Lung (tissue), 12 donors: ENCODE data around the gene TICRR. TPM values are rescaled to one million over a fixed set of nuclear protein-coding genes. Genes with fewer than 3 reads are reported as not detected.

Source experiments
- ATAC-seq: fragments of 200-7000 bp; cut with Tn5 transposase; one replicate; pipeline ENCODE4 v1.9.1; 2020; ENCODE audit warnings: moderate number of reproducible peaks; ENCODE audit not compliant: insufficient read depth, low FRiP score
- DNase-seq, 3 donors: peaks; one replicate each; pipeline ENCODE4 v3.0.0-alpha.2; 2013 to 2017
- H3K27ac ChIP-seq, 2 donors: one replicate each; pipeline ENCODE4 v1.5.1; 2013; ENCODE audit warnings: mild to moderate bottlenecking in 2 of 2, moderate library complexity in 2 of 2, control low read depth in 1 of 2, inconsistent platforms in 1 of 2, low read depth in 1 of 2, low read length in 1 of 2
- H3K27me3 ChIP-seq, 3 donors: one replicate each; pipeline ENCODE4 v1.5.1; 2013; ENCODE audit warnings: low read length in 2 of 3; ENCODE audit not compliant: control insufficient read depth in 3 of 3, insufficient read depth in 3 of 3
- H3K36me3 ChIP-seq, 4 donors: one replicate each; pipeline ENCODE4 v1.5.1; 2013; ENCODE audit warnings: low read length in 4 of 4, mild to moderate bottlenecking in 1 of 4, moderate library complexity in 1 of 4; ENCODE audit not compliant: control insufficient read depth in 4 of 4, insufficient read depth in 4 of 4
- H3K4me1 ChIP-seq, 5 donors: one replicate each; pipeline ENCODE4 v1.5.1; 2013; ENCODE audit warnings: low read length in 5 of 5, mild to moderate bottlenecking in 2 of 5, moderate library complexity in 1 of 5; ENCODE audit not compliant: control insufficient read depth in 5 of 5, insufficient read depth in 5 of 5
- H3K4me3 ChIP-seq: one replicate; pipeline ENCODE4 v1.5.1; 2013; ENCODE audit warnings: mild to moderate bottlenecking, control low read depth, moderate library complexity
- H3K9ac ChIP-seq, 2 donors: one replicate each; pipeline ENCODE4 v1.5.1; 2013; ENCODE audit warnings: low read length in 2 of 2, control low read depth in 1 of 2; ENCODE audit not compliant: insufficient read depth in 1 of 2
- H3K9me3 ChIP-seq, 4 donors: one replicate each; pipeline ENCODE4 v1.5.1; 2013; ENCODE audit warnings: low read length in 3 of 4, mild to moderate bottlenecking in 1 of 4, moderate library complexity in 1 of 4; ENCODE audit not compliant: control insufficient read depth in 4 of 4, insufficient read depth in 3 of 4
- CTCF ChIP-seq: IDR thresholded peaks from 2 replicates; pipeline ENCODE4 v1.5.1; 2012; ENCODE audit warnings: mild to moderate bottlenecking; ENCODE audit errors: control extremely low read depth, extremely low read depth
- WGBS, 2 donors: extraction: QIAGEN DNeasy Blood & Tissue Kit; methylation state at CpG; one replicate each; pipeline ENCODE4 v1.1.7; 2013; 5-methylcytosine and 5-hydroxymethylcytosine counted together
- polyA plus RNA-seq, 2 donors: library from polyadenylated mRNA; stranded (reverse); fragments of 200-250 nt; gene quantifications; one replicate each; pipeline ENCODE4 v1.2.1, GENCODE V29; 2013
- total RNA-seq, 2 donors: library from RNA; depleted of rRNA in 1 of 2; stranded (reverse); fragments of >200 nt in 1 of 2; gene quantifications; one replicate each; pipeline ENCODE4 v1.2.1, GENCODE V29; 2014 to 2021
- donor health status: control.
- donor health status: control.
- donor health status: Bipolar disorder and iron deficiency.
- donor health status: healthy.
- donor health status: DM: yes; HTN: yes; CAD: no.

TICRR gene
- total and polyA plus RNA-seq, 4 donors = 0.31 to 1.7 (median 0.43) TPM

- H3K9ac ChIP-seq = no peak overlapping the region
- H3K27ac ChIP-seq = no peak overlapping the region
- no peak for DNase-seq
- H3K4me3 ChIP-seq = no peak overlapping the region
- H3K4me1 ChIP-seq = no peaks in the 10 kb centered on the region
- H3K9me3 ChIP-seq = peaks cover 0 to 2% (median 0%) of the 10 kb centered on the region in 4 donors
- H3K27me3 ChIP-seq = no peaks in the 10 kb centered on the region
- ATAC-seq = no peak
- TF ChIP-seq CTCF = no peak
- no peaks in the 10 kb centered on the region for H3K36me3 ChIP-seq
- WGBS, 2 donors = 79 to 88% methylated on average over 6 of the region's 6 CpGs
These were observed 46.4 kb upstream of the TICRR start for GRCh38 chr15:89528757-89529352.

- ATAC-seq (no peak), DNase-seq (no peak)
- WGBS, 2 donors = 81 to 89% methylated on average over 5 of the region's 5 CpGs
- H3K9ac ChIP-seq = no peak overlapping the region
- H3K27ac ChIP-seq = no peak overlapping the region
- H3K36me3 ChIP-seq = no peaks in the 10 kb centered on the region
- no peaks in the 10 kb centered on the region for H3K27me3 ChIP-seq
- no peak for TF ChIP-seq CTCF
- H3K9me3 ChIP-seq = peaks cover 0 to 2% (median 0%) of the 10 kb centered on the region in 4 donors
- H3K4me1 ChIP-seq = no peaks in the 10 kb centered on the region
- no peak overlapping the region for H3K4me3 ChIP-seq
These were observed 44.3 kb upstream of the TICRR start for GRCh38 chr15:89530976-89531375.

- 70 to 78% methylated on average over 6 of the region's 6 CpGs for WGBS, 2 donors
- Histone ChIP-seq H3K27me3 (no peaks in the 10 kb centered on the region), H3K9me3 (peaks cover 0 to 2% (median 0%) of the 10 kb centered on the region in 4 donors), H3K27ac (no peak overlapping the region), H3K9ac (no peak overlapping the region), H3K36me3 (no peaks in the 10 kb centered on the region), H3K4me3 (no peak overlapping the region), H3K4me1 (no peaks in the 10 kb centered on the region)
- no peak for TF ChIP-seq CTCF
- DNase-seq = no peak
- no peak for ATAC-seq
These were observed 43.3 kb upstream of the TICRR start for GRCh38 chr15:89531796-89532537.
